ENCODE measurements around the gene TTLL9.
"Not testable (repeated sequence)": the region's sequence is repeated elsewhere in the genome, so short reads cannot be mapped to it uniquely, and the experiment has no call there.

TTLL9 gene

DNA sequence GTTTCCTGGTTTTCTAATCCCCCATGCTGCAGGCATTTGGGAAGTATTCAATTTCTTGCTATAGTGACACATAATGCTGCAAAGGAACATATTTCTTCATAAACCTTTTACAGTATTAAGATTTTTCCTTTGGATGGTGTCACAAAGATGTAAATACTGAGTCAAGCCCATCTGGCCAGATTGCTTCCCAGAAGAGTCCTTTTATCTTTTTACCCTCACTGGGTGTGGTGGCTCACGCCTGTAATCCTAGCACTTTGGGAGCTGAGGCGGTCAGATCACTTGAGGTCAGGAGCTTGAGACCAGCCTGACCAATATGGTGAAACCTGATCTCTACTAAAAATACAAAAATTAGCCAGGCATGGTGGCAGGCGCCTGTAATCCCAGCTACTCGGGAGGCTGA is 59.2 kb downstream of the TTLL9 start:
- not testable (repeated sequence) for H3K27me3 Mint-ChIP-seq, H3K36me3 Mint-ChIP-seq, H3K4me3 Mint-ChIP-seq, H3K4me1 Mint-ChIP-seq, H3K27ac Mint-ChIP-seq, H3K9me3 Mint-ChIP-seq

DNA sequence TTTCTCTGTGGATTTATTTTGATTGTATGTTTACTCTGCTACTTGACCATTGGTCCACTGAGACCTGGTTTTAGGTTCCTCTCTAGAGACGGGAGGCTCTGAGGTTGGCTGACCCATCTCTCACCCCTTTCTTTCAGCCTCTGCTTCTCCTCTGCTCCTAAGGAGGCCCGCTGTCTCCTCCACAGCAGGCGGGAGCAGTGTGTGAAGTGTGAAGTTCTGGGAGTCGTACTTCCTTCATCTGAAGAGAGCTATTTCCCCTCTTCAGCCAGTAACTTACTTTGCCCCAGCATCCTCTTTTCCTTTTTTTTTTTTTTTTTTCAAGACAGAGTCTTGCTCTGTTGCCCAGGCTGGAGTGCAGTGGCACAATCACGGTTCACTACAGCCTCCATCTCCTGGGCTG is 60.3 kb downstream of the TTLL9 start:
- H3K4me3 Mint-ChIP-seq: no peak overlapping the region
- H3K27ac Mint-ChIP-seq: no peak overlapping the region
- no peaks in the 10 kb centered on the region for H3K27me3 Mint-ChIP-seq
- H3K4me1 Mint-ChIP-seq: no peaks in the 10 kb centered on the region
- no peaks in the 10 kb centered on the region for H3K36me3 Mint-ChIP-seq
- no peaks in the 10 kb centered on the region for H3K9me3 Mint-ChIP-seq

DNA sequence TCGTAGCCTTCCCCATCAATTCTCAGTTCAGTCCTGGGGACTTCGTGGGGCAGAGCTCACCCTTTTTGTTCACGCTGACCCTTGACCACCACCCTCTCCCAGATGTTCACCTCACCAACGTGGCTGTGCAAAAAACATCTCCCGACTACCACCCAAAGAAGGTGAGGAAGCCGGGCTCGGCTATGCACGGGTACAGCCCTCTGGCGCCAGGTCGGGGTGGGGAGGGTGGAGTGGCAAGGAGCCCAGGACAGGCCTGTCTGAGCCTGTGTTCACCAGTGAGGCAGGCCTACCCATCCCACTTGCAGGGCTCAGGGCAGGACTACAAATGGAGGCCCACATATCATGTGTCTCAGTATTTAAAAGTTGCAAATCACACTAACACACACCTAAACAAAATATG is 63.3 kb downstream of the TTLL9 start:
- no peaks in the 10 kb centered on the region for H3K27me3 Mint-ChIP-seq
- H3K9me3 Mint-ChIP-seq: no peaks in the 10 kb centered on the region
- no peaks in the 10 kb centered on the region for H3K4me1 Mint-ChIP-seq

DNA sequence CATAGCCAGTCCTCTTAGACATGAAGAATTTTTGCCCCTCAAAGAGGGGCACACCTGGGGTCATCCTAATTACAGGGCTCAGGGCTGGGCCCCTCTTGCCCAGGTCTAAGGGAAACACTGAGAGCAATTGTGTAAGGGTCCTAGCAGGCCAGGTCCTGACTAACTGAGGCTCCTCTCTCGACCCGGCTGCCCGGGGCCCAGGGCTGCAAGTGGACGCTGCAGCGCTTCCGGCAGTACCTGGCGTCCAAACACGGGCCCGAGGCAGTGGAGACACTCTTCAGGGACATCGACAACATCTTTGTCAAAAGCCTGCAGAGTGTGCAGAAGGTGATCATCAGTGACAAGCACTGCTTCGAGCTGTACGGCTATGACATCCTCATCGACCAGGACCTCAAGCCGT is 64.1 kb downstream of the TTLL9 start:
- Mint-ChIP-seq H3K27me3 (no peaks in the 10 kb centered on the region), H3K4me3 (no peak overlapping the region), H3K4me1 (no peaks in the 10 kb centered on the region), H3K27ac (no peak overlapping the region), H3K9me3 (no peaks in the 10 kb centered on the region), H3K36me3 (no peaks in the 10 kb centered on the region)

More for the DNA sequence above, 63.3 kb downstream of the TTLL9 start:
- Mint-ChIP-seq H3K4me3 (no peak overlapping the region), H3K27ac (no peak overlapping the region), H3K36me3 (no peaks in the 10 kb centered on the region)

DNA sequence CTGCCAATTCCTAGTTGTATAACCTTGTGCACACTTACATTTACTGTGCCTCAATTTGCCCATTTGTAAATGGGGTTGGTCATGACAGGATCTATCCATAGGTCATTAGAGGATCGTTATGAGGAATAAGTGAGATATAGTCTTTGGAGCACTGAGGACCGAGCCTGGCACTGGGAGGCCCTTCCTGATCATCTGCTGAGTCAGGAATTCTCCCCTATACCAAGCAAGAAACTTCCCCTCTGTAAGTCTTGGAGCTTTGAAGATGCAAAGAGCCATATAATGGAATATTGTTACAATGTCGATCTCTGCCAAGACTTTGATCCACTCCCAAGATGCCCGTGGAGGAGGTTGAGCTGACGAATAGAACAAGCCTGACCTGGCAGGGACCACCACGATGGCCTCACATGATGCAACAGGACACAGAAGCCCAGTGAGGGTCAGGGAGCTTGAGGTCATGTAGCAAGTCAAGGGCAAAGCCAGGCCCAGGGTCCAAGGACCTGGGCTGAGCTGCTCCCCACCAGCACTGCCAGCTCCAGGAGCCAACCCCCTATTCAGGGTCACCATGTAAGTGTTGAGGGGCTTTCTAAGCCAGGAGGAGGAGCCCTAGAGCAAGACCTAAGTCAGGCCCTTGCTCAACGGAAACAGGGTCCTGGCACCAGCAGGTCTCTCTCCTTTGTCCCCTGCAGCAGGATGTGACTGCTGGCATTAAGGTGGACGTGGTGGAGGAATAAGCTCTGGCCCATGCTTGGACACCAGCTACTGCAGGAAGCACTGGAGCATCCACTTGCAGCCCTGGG is 64.7 kb downstream of the TTLL9 start:
- H3K9me3 Mint-ChIP-seq: no peaks in the 10 kb centered on the region
- no peaks in the 10 kb centered on the region for H3K36me3 Mint-ChIP-seq

DNA sequence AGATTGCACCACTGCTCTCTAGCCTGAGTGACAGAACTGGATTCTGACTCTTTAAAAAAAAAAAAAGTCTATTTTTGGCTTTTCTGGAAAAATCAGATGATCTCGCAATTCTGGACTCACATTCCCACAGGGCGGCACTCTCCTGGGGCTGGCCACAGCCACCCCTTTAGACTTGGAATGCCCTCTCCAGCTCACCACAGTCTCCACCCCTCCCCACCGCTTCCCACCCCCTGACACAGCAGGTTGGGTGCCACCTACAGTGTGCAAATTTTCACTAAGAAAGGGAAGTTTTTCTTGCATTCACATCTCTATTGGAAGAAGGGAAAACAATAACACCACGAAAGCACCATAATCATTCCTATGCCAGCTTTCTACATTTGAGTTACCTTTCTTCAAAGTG is 66.0 kb downstream of the TTLL9 start:
- no peaks in the 10 kb centered on the region for H3K27me3 Mint-ChIP-seq
- no peak overlapping the region for H3K27ac Mint-ChIP-seq
- no peaks in the 10 kb centered on the region for H3K9me3 Mint-ChIP-seq
- H3K4me1 Mint-ChIP-seq: no peaks in the 10 kb centered on the region
- H3K4me3 Mint-ChIP-seq: no peak overlapping the region
- no peaks in the 10 kb centered on the region for H3K36me3 Mint-ChIP-seq

More for the DNA sequence above, 64.7 kb downstream of the TTLL9 start:
- Mint-ChIP-seq H3K4me1 (no peaks in the 10 kb centered on the region), H3K4me3 (no peak overlapping the region), H3K27me3 (no peaks in the 10 kb centered on the region), H3K27ac (no peak overlapping the region)

DNA sequence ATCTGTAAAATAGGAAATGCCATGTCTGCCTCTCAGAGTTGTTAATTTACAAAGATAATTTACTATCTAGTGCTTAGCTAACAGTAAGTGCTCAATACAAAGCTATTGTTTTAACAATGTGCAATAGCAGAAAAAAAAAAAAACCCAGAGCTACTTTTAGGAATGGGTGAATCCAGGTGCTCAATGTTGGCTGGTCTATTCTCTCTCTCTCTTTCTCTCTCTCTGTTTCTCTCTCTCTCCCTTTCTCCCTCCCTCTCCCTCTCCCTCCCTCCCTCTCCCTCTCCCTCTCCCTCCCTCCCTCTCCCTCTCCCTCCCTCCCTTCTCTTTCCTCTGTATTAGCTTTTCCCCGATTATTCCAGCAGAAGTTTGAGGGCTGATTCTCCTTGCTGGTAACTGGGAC is 67.4 kb downstream of the TTLL9 start:
- Mint-ChIP-seq H3K4me3 (no peak overlapping the region), H3K4me1 (no peaks in the 10 kb centered on the region), H3K27ac (no peak overlapping the region), H3K27me3 (no peaks in the 10 kb centered on the region), H3K36me3 (peaks cover 2% of the 10 kb centered on the region), H3K9me3 (no peaks in the 10 kb centered on the region)

DNA sequence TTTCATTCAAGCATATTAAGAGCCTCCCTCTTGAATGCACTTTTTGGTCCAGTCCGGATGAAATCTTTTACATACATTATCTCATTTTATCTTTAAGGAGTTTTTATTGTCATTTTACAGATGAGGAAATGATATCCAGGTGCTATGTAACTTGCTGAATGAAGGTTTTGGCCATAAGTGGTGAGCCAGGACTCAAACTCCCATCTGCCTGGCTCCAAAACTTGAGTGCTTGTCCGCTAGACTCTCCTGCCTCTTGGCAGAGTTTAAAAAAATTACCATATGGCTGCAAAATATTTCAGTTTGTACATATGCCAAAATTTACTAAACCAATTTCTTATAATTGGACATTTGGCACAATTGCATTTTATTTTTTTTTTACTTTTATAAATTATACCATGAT is 69.2 kb downstream of the TTLL9 start:
- Mint-ChIP-seq H3K9me3 (no peaks in the 10 kb centered on the region), H3K4me1 (no peaks in the 10 kb centered on the region), H3K27me3 (no peaks in the 10 kb centered on the region), H3K27ac (no peak overlapping the region), H3K36me3 (peaks cover 4% of the 10 kb centered on the region), H3K4me3 (no peak overlapping the region)

DNA sequence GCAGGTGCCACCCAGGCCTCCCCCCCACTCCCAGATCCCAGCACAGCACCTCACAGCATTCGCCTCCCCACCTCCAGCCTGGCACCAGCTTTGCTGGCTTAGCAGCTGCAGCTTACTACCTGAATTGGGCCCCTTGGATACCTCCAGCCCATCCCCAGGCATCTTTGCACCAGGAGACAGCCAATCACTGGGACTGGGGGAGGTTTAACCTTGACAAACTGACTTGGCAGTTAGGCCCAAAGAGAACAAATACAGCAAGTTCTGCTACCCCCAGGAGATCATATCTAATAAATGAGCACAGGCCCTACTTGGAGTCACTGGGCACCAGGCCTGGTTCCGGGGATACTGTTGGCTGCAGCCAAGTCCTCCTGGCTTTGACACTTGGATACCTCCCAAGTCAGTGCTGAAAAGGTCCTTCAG is 72.6 kb downstream of the TTLL9 start:
- peaks cover 6% of the 10 kb centered on the region for H3K36me3 Mint-ChIP-seq
- no peak overlapping the region for H3K27ac Mint-ChIP-seq

DNA sequence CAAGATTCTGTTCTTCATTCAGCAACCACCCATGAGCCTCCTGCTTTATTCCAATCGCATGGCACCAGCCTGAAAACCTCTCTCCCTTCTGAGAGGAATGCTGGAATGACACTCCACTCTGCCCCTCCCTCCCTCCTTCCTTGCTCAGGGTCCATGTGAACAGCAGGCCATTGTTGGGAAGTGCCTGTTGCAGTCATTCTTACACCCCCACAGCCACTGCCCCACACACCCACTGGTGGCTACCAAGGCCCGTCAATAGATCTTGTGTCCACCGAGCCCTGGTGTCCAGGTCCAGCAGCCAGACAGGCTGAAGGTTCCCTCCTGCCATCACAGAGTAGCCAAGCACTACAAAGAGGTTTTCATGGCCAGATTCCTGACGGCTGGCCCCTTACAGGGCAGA is 74.9 kb downstream of the TTLL9 start:
- no peak overlapping the region for H3K4me3 Mint-ChIP-seq
- peaks cover 15% of the 10 kb centered on the region for H3K36me3 Mint-ChIP-seq

More for the DNA sequence above, 72.6 kb downstream of the TTLL9 start:
- H3K4me3 Mint-ChIP-seq: no peak overlapping the region
- no peaks in the 10 kb centered on the region for H3K9me3 Mint-ChIP-seq
- no peaks in the 10 kb centered on the region for H3K27me3 Mint-ChIP-seq
- H3K4me1 Mint-ChIP-seq: no peaks in the 10 kb centered on the region

DNA sequence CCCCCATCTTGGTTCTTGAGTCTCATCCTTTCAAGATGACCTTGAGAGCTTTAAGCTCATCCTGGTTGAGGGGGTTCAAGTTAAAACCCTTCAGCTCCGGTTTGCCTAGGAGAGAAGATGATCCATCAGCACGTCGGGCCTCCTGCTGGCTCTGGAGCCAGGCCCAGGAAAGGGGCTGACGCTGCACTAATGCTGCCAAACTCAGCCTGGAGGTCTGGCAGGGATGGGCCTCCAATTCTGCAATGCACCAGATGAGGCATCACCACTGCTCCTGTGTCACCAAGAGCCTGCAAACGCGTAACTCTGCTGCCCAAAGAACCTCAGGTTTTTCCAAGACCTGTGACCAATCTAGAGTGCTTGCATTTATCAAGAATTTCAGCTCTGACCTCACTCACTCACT is 75.4 kb downstream of the TTLL9 start:
- Mint-ChIP-seq H3K4me3 (no peak overlapping the region), H3K27me3 (no peaks in the 10 kb centered on the region), H3K27ac (no peak overlapping the region), H3K36me3 (peaks cover 15% of the 10 kb centered on the region), H3K4me1 (peaks cover 19% of the 10 kb centered on the region), H3K9me3 (no peaks in the 10 kb centered on the region)

More for the DNA sequence above, 74.9 kb downstream of the TTLL9 start:
- Mint-ChIP-seq H3K27ac (no peak overlapping the region), H3K9me3 (no peaks in the 10 kb centered on the region), H3K27me3 (no peaks in the 10 kb centered on the region), H3K4me1 (peaks cover 15% of the 10 kb centered on the region)

DNA sequence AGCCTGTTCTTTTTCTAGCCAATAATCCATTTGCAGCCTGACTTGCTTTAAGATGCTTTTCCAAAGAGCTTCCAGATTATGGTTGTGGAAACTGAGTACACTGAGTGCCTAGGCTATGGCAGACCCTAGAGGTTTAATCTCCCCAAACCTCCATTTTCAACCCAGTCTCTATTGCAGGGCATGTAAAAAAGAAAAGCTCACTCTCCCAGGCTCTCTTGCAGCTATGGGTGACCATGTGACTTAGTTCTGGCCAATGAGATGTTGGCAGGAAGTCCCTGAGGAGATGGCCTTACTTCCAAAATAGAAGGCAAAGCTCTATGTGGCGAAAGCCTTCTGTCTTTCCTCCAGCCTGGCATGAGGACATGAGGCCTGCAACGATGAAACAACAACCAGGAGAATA is 77.6 kb downstream of the TTLL9 start:
- Mint-ChIP-seq H3K4me1 (peaks cover 33% of the 10 kb centered on the region), H3K4me3 (no peak overlapping the region), H3K27me3 (no peaks in the 10 kb centered on the region), H3K27ac (no peak overlapping the region), H3K9me3 (no peaks in the 10 kb centered on the region), H3K36me3 (peaks cover 13% of the 10 kb centered on the region)

DNA sequence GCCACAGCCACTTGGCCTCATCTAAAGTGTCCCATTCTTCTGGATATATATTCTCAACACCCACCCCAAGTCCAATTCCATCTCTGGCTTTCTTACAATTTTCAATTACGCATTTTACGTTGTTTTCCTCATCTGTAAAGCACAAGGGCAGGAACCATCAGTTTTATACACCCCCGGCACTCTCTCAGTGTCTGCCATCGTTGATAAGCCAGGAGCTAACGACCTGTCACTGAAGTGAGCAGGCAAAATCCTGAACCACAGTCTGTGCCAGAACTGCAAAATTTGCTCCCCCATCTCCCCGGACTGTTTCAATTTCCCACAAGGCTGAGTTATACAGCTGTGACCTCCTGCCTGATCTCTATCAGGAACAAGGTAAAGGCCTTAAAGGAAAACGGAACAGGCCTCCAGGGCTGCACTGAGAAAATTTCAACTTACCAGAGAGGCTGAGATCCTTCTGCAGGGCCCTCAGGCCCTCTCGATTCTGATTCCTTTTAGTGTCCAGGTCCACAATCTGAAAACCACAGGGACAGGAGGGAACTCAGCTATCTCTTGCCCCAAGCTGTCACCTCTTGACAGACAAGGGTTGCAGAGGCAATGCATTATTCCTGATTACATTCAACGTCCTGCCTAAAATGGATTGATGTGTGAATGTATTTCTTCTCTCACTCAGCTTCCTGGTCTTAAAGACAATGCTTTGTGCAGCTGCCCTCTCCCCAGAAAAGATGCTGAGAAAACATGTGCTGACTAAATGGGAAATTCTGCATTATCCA is 79.6 kb downstream of the TTLL9 start:
- peak overlapping the region; percentile 97 for H3K4me3 Mint-ChIP-seq
- no peak overlapping the region for H3K27ac Mint-ChIP-seq
- H3K27me3 Mint-ChIP-seq: no peaks in the 10 kb centered on the region
- peaks cover 33% of the 10 kb centered on the region for H3K4me1 Mint-ChIP-seq
- H3K36me3 Mint-ChIP-seq: peaks cover 11% of the 10 kb centered on the region
- no peaks in the 10 kb centered on the region for H3K9me3 Mint-ChIP-seq

DNA sequence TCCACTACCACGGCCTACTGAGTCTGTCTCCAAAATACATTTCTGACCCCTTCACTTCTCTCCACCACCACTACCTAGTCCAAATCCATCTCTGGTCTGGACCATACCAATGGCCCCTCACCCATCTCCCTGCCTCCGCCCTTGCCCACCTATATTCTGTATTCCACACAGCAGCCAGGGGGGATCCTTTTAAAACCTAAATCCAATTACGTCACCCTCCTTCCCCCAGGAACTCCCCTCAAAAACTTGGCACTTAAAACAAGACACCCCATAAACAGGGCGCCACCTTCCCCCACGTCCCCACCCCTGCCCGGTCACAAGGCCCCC is 80.7 kb downstream of the TTLL9 start:
- Mint-ChIP-seq H3K9me3 (no peaks in the 10 kb centered on the region), H3K36me3 (peaks cover 11% of the 10 kb centered on the region), H3K4me3 (peak overlapping the region; percentile 97), H3K27me3 (no peaks in the 10 kb centered on the region), H3K4me1 (peaks cover 33% of the 10 kb centered on the region), H3K27ac (peak overlapping the region; percentile 88)

DNA sequence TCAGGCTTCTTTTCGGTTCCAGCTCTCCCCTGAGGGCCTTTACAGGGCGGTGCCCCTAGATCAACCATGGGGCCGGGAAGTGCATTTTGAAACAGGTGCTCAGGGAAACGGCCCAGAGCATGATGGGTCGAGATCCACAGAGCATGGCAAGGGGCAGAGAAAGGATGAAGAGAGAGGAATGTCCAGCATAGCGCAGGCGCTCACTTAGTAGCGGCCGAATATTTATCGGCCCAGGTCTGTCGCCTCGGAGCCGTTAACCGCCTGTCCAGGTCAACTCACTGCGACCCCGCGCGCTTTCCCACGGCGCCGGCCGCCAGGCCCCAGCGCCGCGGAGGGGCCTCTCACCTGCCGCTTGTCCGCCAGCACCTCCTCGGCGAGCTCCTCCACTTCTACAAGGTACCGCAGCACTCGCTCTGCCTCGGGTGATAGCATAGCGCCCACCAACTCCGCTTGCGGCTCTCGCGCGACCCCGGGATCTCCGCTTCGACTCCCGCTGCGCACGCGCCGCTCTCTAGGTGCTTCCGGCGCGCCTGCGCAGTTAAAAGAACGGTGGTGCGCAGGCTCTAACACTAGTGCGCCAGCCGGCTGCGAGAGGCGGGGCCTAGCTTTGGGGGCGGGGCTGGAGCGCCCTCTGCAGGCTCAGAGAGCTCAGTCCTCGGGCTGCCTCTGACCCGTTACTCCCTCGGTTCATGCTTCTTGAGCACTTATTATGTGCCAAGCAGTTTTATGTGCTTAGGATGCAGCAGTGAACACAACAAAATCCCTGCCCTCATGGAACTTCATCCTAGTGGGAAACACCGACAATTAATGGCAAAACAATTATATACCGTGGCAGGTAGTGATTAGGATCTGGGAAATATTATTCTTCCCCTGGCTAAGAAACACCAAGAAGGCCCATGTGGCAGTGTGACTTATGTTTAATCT is 81.4 kb downstream of the TTLL9 start, which contains the start of gene PDRG1:
PDRG1 (minus strand) TSS at position 517 of the 924 bp plus-strand sequence; CDS start at position 432, 85 bp downstream.
- Mint-ChIP-seq H3K27me3 (no peaks in the 10 kb centered on the region), H3K27ac (peak within 1 kb of the TSS; percentile 98), H3K4me3 (peak within 1 kb of the TSS; percentile 97), H3K4me1 (peaks cover 33% of the 10 kb centered on the region), H3K9me3 (no peaks in the 10 kb centered on the region), H3K36me3 (peaks cover 11% of the 10 kb centered on the region)

All from activated naive CD4-positive, alpha-beta T cell treated with anti-CD3 and anti-CD28 coated beads, Interleukin-2, amount 50 U/mL, for 24 hours (primary cell).